ENCODE results near the gene OR4D9. TPM values are rescaled to one million over a fixed set of nuclear protein-coding genes. Genes with fewer than 3 reads are reported as not detected.

OR4D9 gene
- total RNA-seq, 2 experiments from 2014 or later: not detected

DNA sequence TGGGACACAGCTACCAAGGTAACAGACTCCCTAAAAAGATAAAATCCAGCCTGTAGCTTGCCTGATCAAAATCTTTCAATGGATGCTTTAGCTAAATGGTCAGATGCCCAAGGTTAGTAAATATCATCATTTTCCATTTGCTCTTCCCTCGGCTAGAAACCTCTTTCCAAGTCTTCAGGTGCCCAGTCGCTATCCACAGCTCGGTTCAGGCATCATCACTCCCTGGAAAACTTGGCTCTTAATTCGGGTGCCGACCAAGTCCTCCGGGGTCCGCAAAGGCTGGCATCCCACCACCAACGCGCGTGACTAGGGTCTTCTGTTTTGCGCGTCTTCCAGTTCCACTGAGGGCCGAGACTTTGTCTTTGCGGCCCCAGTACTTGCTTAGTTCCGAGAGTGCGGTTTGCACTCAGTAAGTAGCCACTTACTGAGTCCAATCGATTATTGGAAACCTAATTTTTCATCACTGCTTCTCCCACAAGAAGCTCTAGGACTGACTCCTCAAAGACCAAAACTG lies 44.3 kb downstream of the OR4D9 start:
- H3K27ac Mint-ChIP-seq: peak overlapping the region; percentile 72
- DNase-seq (no peak), ATAC-seq (ENCODE audit: low read depth) (no peak)
- peaks cover 2% of the 10 kb centered on the region for H3K36me3 Mint-ChIP-seq
- H3K4me3 Mint-ChIP-seq: peak overlapping the region; percentile 82
- H3K4me1 Mint-ChIP-seq: peaks cover 44% of the 10 kb centered on the region
- peaks cover 14% of the 10 kb centered on the region for H3K27me3 Mint-ChIP-seq
- POLR2A ChIA-PET: interaction anchor here (1.5 to 1.7 kb wide), 2 partner anchors 10 to 114 kb away, joined by 4 to 8 read pairs; partner anchors contain the start of gene PATL1
- no peaks in the 10 kb centered on the region for H3K9me3 Mint-ChIP-seq

DNA sequence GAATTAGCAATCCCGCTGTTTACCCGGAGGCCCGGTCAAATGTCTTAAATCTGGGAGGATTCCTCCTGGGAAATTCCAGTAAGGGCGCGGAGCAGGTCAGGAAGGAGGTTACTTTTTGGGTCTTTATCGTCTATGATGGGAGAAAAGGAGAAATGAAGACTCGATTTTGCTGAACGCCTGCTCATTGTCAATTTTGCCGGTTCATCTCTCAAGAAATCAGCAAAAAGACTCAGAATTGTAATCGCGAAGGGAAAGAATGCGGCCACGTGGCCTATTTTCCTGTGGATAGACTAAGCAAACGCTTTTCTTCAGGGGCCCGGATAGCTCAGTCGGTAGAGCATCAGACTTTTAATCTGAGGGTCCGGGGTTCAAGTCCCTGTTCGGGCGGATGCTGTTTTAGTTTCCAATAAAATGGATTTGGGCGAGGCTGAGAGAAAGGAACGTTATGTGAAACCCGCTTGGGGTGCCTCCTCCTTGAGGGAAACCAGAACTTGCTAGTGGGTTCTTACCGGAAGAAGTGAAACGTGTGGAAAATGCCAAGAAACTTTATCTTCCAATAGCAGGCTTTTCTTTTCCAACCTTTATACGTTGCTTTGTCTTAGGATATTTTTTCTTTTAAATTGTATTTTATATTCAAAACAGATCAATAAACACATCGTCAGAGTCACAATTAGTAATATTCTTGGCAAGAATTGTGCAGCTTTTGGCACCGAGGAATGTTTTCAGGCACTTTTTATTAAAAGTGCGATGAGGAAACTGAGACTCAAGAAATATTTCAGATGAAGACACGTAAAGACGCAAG lies 45.0 kb downstream of the OR4D9 start:
- ATAC-seq (ENCODE audit: low read depth) (peak; percentile 11), DNase-seq (peak; percentile 68)
- Mint-ChIP-seq H3K27me3 (peaks cover 14% of the 10 kb centered on the region), H3K4me3 (peak overlapping the region; percentile 82), H3K9me3 (no peaks in the 10 kb centered on the region), H3K36me3 (peaks cover 2% of the 10 kb centered on the region), H3K27ac (peak overlapping the region; percentile 81), H3K4me1 (peaks cover 42% of the 10 kb centered on the region)
- POLR2A ChIA-PET: interaction anchor here (0.6 to 1.7 kb wide), 7 partner anchors 7 to 113 kb away, joined by 3 to 10 read pairs (median 7); partner anchors contain the start of genes OSBP and PATL1

DNA sequence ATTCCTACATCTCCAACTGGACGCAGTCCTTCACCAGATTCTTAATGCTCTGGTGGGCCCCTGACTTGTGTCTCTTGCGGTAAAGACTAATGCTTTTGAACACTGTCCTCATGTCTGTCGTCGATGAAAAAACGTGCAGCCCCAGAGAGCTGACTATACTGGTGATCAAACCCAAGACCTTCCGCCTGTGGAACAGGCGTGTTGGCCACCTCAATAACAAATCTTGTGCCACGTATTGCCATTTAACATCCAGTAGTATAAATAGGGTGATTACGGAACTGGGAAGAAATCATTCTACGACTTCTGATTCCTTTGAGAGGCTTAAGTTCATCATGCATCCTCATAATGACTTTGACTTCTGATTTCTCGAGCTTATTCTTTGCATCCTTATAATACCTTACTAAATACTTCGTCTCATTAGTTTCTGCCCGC lies 45.6 kb downstream of the OR4D9 start:
- POLR2A ChIA-PET: interaction anchor here (0.6 to 1.7 kb wide), 6 partner anchors 8 to 112 kb away, joined by 3 to 10 read pairs (median 8); partner anchors contain the start of genes OSBP and PATL1
- Mint-ChIP-seq H3K27ac (peak overlapping the region; percentile 81), H3K4me1 (peaks cover 44% of the 10 kb centered on the region), H3K4me3 (peak overlapping the region; percentile 82), H3K27me3 (peaks cover 14% of the 10 kb centered on the region), H3K9me3 (no peaks in the 10 kb centered on the region), H3K36me3 (peaks cover 2% of the 10 kb centered on the region)
- ATAC-seq (ENCODE audit: low read depth) (peak; percentile 11), DNase-seq (no peak)

DNA sequence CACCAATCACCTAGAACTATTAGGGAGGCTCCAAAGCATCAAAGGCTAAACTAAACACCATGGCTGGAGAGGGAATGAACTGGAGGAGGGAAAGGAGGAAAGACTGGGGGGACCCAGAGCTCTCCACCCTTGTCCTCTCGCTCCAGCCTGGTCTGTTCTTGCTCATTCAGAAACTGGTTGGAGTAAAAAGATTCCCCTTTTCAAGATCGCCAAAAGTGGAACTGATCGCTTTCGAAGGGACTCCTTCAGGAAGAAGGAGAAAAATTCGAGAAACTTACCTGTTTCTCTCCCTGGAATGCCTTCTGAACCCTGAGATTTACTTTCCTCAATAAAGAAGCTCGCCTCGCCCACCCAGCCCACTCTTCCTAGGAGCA lies 46.9 kb downstream of the OR4D9 start:
- Mint-ChIP-seq H3K27me3 (peaks cover 14% of the 10 kb centered on the region), H3K27ac (peak overlapping the region; percentile 52), H3K4me3 (peak overlapping the region; percentile 82), H3K4me1 (peaks cover 42% of the 10 kb centered on the region), H3K9me3 (no peaks in the 10 kb centered on the region), H3K36me3 (peaks cover 2% of the 10 kb centered on the region)
- ATAC-seq (ENCODE audit: low read depth) (no peak), DNase-seq (no peak)
- POLR2A ChIA-PET: interaction anchor here (0.6 to 1.6 kb wide), 4 partner anchors 9 to 111 kb away, joined by 3 to 6 read pairs (median 4); partner anchors contain the start of genes OSBP and PATL1

DNA sequence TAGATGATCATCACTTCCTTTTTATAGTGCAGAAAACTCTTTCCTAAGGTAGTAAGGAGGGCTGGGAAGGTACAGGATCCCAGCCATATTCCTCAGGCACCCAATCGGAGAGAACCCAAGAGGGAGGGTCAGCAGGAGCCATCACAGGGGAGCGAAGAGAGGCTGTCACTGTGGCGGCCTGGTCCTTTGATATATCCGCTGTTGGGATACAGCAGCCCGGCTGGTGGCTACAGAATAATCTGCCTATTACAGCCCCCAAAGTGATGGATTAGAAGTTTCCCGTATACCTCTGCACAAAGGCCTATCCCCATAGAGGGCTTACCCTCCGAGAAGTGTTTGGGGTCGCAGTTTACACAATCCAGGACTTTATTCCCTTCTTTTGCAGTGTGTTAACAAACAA lies 48.5 kb downstream of the OR4D9 start:
- H3K36me3 Mint-ChIP-seq: peaks cover 2% of the 10 kb centered on the region
- H3K4me1 Mint-ChIP-seq: peaks cover 42% of the 10 kb centered on the region
- ATAC-seq (ENCODE audit: low read depth): no peak
- H3K4me3 Mint-ChIP-seq: peak overlapping the region; percentile 92
- H3K9me3 Mint-ChIP-seq: no peaks in the 10 kb centered on the region
- peak overlapping the region; percentile 97 for H3K27ac Mint-ChIP-seq
- POLR2A ChIA-PET: interaction anchor here (1.6 to 1.8 kb wide), 2 partner anchors 56 to 109 kb away, joined by 6 to 9 read pairs; partner anchors contain the start of genes OSBP and PATL1
- peaks cover 11% of the 10 kb centered on the region for H3K27me3 Mint-ChIP-seq
- no peak for DNase-seq

DNA sequence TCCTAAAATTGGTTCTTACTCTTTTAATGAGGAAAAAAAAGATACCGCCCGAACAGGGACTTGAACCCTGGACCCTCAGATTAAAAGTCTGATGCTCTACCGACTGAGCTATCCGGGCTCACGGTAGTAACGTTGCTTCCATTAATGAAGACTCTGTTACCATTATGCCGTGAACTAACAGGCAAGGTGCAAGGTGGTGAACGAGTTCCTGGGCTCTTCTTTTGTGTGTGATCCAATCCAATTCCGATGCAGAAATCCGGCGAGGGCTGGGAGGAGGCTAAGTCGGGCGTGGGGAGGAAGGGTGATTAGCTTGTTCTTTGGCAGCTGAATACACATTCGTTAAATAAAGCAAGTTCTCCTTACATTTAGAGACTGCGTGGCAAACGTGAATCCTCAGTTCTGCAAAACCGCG lies 49.0 kb downstream of the OR4D9 start:
- ATAC-seq (ENCODE audit: low read depth) (peak; percentile 31), DNase-seq (no peak)
- peak overlapping the region; percentile 97 for H3K27ac Mint-ChIP-seq
- H3K27me3 Mint-ChIP-seq: peaks cover 11% of the 10 kb centered on the region
- peaks cover 2% of the 10 kb centered on the region for H3K36me3 Mint-ChIP-seq
- POLR2A ChIA-PET: interaction anchor here (0.5 to 2.4 kb wide), 5 partner anchors 10 to 108 kb away, joined by 4 to 12 read pairs (median 9); partner anchors contain the start of genes OSBP and PATL1
- H3K4me3 Mint-ChIP-seq: peak overlapping the region; percentile 92
- peaks cover 42% of the 10 kb centered on the region for H3K4me1 Mint-ChIP-seq
- H3K9me3 Mint-ChIP-seq: no peaks in the 10 kb centered on the region

DNA sequence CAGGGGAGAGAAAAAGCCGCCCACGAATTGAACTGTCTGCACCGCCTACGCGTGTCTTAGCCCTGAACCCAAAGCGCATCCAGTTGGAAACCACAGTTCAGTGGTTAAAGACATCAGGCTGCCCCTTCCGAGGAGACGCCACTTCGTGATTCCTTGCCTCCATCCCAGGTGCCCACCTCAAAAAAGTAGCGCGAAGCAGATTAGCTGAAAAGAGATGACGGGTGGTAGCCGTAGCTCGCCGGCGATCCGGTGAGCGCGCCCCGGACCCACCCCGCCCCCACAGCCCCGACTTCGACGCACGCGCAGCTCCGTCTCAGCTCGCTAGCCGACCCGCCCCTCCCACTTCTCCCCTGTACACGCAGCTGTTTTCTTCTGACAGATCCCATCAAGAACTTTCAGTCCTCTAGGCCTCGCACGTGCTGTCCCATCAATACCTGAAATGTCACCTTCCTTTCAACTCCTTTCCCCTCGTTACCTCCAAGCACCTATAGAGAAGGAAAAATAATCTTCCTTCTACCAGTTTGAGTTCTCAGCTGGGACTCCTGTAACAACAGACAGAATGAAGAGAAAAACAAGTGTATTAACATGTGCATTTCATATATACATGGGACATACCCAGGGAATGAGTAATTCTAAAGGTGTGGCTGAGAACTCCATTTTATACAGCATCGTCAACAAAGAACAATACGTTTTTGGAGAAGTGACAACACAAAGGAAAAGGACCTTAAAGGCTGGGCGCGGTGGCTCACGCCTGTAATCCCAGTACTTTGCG lies 49.5 kb downstream of the OR4D9 start:
- Mint-ChIP-seq H3K27me3 (peaks cover 5% of the 10 kb centered on the region), H3K4me1 (peaks cover 39% of the 10 kb centered on the region), H3K9me3 (no peaks in the 10 kb centered on the region), H3K4me3 (peak overlapping the region; percentile 92), H3K36me3 (peaks cover 2% of the 10 kb centered on the region), H3K27ac (peak overlapping the region; percentile 97)
- POLR2A ChIA-PET: interaction anchor here (0.5 to 2.4 kb wide), 5 partner anchors 11 to 108 kb away, joined by 4 to 12 read pairs (median 9); partner anchors contain the start of genes OSBP and PATL1
- DNase-seq (peak; percentile 74), ATAC-seq (ENCODE audit: low read depth) (peak; percentile 57)

DNA sequence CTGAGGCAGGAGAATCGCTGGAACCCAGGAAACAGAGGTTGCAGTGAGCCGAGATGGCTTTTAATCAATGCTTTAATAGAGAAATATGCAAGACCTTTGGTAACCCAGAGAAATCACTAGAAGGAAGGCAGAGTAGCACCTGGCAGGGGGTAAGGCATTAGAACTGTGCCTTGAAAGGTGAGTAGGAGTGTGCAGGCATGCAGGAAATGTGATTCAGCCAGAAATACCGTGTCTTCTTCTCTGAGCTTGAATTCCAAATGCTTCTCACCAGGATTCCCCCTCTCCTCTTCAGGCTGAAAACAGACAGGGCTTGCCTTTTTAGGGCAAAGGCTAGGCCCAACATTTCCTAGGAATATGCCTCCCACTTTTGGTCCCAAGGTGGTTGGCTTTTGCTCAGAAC lies 51.0 kb downstream of the OR4D9 start:
- Mint-ChIP-seq H3K4me3 (no peak overlapping the region), H3K4me1 (peaks cover 29% of the 10 kb centered on the region), H3K36me3 (peaks cover 2% of the 10 kb centered on the region), H3K27me3 (peaks cover 2% of the 10 kb centered on the region), H3K27ac (peak overlapping the region; percentile 25), H3K9me3 (no peaks in the 10 kb centered on the region)
- ATAC-seq (ENCODE audit: low read depth) (no peak), DNase-seq (no peak)
- POLR2A ChIA-PET: interaction anchor here (0.6 to 2.4 kb wide), 3 partner anchors 12 to 53 kb away, joined by 4 to 12 read pairs (median 9); partner anchors contain the start of gene OSBP

Other genes with a start within 250 kb of the OR4D9 start
- not detected for gene OR5AN1, start 152.6 kb upstream of the OR4D9 start, total RNA-seq
- gene OR5A2, start 85.1 kb upstream of the OR4D9 start, total RNA-seq: not detected
- gene OR5A1, start 75.1 kb upstream of the OR4D9 start, total RNA-seq: not detected
- not detected for gene OR4D6, start 54.6 kb upstream of the OR4D9 start, total RNA-seq
- not detected for gene OR4D10, start 38.2 kb upstream of the OR4D9 start, total RNA-seq
- not detected for gene OR4D11, start 8.0 kb upstream of the OR4D9 start, total RNA-seq
- gene OSBP, start 104.2 kb downstream of the OR4D9 start, total RNA-seq: 10 to 100 TPM; 41.6 to 41.8 TPM
- gene PATL1, start 157.5 kb downstream of the OR4D9 start, total RNA-seq: 10 to 100 TPM; 52.9 to 54.1 TPM
- gene OR10V1, start 202.3 kb downstream of the OR4D9 start, total RNA-seq: not detected
- gene STX3, start 243.8 kb downstream of the OR4D9 start, total RNA-seq: 10 to 100 TPM; 73.7 to 79.2 TPM